DOHH2 (cell line): ENCODE measurements around the gene EIF2B1.

Source experiments
- EZH2phosphoT487 ChIP-seq: fragments of 200-600 bp; sonication (generic); IDR thresholded peaks from 2 replicates; pipeline ENCODE4 v1.6.1; 2017; ENCODE audit warnings: borderline replicate concordance, mild to moderate bottlenecking, antibody characterized with exemption, low read length, moderate library complexity, mixed read lengths
- TF ChIP-seq, protein P1 (sequence below): fragments of 200-600 bp; sonication (generic); IDR thresholded peaks from one replicate; pipeline ENCODE4 v1.5.1; 2014; ENCODE audit warnings: antibody characterized with exemption, mild to moderate bottlenecking, low read depth, low read length; ENCODE audit not compliant: poor library complexity, severe bottlenecking

DNA sequence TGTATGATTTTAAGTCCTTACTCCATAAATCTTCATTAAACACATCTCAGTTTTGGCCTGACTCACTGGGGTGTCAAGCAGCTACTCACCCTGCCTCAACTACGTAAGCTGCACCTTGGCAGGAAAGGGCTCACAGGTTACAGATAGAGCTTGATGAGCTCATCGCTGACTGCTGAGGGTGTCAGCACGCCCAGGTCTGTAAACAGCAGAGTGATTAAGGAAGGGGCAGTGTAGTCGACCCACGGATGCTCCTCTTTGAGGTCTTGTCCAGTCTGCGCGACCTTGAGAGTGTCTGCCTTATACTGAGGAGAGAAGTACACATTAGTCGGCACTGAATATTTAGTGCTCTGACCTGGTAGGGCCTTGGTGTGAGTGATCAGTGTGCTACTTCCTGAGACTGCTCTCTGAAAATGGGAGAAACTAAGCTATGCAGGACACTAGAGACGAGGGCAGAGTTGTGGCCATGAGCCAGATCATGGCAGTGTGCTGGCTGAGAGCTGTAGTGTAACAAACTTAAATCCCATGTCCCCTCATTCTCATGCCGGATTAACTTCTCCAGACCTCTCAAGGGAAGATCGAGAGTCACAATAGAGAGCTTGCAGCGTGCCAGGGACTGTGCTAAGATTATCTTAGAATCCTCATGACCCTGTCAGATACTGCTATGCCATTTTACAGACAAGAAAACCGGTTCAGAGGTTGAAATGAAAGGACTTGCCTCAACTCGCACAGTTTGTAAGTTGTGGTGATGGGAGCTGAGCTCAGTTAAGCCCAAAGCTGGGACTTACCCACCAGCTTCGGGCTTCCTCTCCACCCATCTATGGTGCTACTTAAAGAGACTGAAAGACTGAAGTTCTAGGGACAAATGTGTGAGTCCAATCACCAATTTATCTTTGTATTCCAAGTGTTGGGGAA is 11.6 kb downstream of the EIF2B1 start:
- no peak for TF ChIP-seq EZH2phosphoT487
- TF ChIP-seq, protein P1, sequence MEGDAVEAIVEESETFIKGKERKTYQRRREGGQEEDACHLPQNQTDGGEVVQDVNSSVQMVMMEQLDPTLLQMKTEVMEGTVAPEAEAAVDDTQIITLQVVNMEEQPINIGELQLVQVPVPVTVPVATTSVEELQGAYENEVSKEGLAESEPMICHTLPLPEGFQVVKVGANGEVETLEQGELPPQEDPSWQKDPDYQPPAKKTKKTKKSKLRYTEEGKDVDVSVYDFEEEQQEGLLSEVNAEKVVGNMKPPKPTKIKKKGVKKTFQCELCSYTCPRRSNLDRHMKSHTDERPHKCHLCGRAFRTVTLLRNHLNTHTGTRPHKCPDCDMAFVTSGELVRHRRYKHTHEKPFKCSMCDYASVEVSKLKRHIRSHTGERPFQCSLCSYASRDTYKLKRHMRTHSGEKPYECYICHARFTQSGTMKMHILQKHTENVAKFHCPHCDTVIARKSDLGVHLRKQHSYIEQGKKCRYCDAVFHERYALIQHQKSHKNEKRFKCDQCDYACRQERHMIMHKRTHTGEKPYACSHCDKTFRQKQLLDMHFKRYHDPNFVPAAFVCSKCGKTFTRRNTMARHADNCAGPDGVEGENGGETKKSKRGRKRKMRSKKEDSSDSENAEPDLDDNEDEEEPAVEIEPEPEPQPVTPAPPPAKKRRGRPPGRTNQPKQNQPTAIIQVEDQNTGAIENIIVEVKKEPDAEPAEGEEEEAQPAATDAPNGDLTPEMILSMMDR, result no peak
